HG03066 (cell line): Measurements from ENCODE around the gene NAT8.
"Not testable (repeated sequence)": the region's sequence is repeated elsewhere in the genome, so short reads cannot be mapped to it uniquely, and the experiment has no call there.

Experiments
- ATAC-seq: cut with Tn5 transposase; IDR thresholded peaks from one replicate; pipeline ENCODE4 v1.9.1; 2021; ENCODE audit warnings: low read depth; ENCODE audit not compliant: unreplicated experiment

NAT8 gene

GRCh38 chr2:73638429-73638828, 3.8 kb downstream of the NAT8 start:
- ATAC-seq: no peak

GRCh38 chr2:73636977-73637376, 5.2 kb downstream of the NAT8 start:
- ATAC-seq: not testable (repeated sequence)

- not testable (repeated sequence) for ATAC-seq
Measured at GRCh38 chr2:73630662-73631266, 11.5 kb downstream of the NAT8 start.

- not testable (repeated sequence) for ATAC-seq
Measured at GRCh38 chr2:73628493-73628892, 13.7 kb downstream of the NAT8 start.

GRCh38 chr2:73626237-73626636, 16.0 kb downstream of the NAT8 start:
- ATAC-seq: not testable (repeated sequence)

GRCh38 chr2:73624625-73625024, 17.6 kb downstream of the NAT8 start:
- not testable (repeated sequence) for ATAC-seq

GRCh38 chr2:73624036-73624435, 18.2 kb downstream of the NAT8 start:
- ATAC-seq: not testable (repeated sequence)

GRCh38 chr2:73619925-73620324, 22.3 kb downstream of the NAT8 start:
- not testable (repeated sequence) for ATAC-seq

GRCh38 chr2:73614997-73615396, 27.2 kb downstream of the NAT8 start:
- ATAC-seq: no peak

- no peak for ATAC-seq
Measured at GRCh38 chr2:73614105-73614504, 28.1 kb downstream of the NAT8 start.

GRCh38 chr2:73611867-73612266, 30.4 kb downstream of the NAT8 start:
- ATAC-seq: no peak

- no peak for ATAC-seq
Measured at GRCh38 chr2:73611193-73611592, 31.0 kb downstream of the NAT8 start.

- ATAC-seq: no peak
Measured at GRCh38 chr2:73610111-73610510, 32.1 kb downstream of the NAT8 start.

GRCh38 chr2:73604589-73604988, 37.6 kb downstream of the NAT8 start:
- ATAC-seq: not testable (repeated sequence)

GRCh38 chr2:73603099-73603588, 39.1 kb downstream of the NAT8 start:
- peak; percentile 73 for ATAC-seq

- no peak for ATAC-seq
Measured at GRCh38 chr2:73601780-73602179, 40.4 kb downstream of the NAT8 start.

GRCh38 chr2:73594251-73594650, 48.0 kb downstream of the NAT8 start:
- ATAC-seq: no peak

GRCh38 chr2:73593680-73594079, 48.5 kb downstream of the NAT8 start:
- ATAC-seq: no peak
